Measurements from ENCODE around the gene PIK3R2.

GRCh38 chr19:18203408-18203862 is 50.5 kb downstream of the PIK3R2 start:
- TF ChIP-seq, protein P1, sequence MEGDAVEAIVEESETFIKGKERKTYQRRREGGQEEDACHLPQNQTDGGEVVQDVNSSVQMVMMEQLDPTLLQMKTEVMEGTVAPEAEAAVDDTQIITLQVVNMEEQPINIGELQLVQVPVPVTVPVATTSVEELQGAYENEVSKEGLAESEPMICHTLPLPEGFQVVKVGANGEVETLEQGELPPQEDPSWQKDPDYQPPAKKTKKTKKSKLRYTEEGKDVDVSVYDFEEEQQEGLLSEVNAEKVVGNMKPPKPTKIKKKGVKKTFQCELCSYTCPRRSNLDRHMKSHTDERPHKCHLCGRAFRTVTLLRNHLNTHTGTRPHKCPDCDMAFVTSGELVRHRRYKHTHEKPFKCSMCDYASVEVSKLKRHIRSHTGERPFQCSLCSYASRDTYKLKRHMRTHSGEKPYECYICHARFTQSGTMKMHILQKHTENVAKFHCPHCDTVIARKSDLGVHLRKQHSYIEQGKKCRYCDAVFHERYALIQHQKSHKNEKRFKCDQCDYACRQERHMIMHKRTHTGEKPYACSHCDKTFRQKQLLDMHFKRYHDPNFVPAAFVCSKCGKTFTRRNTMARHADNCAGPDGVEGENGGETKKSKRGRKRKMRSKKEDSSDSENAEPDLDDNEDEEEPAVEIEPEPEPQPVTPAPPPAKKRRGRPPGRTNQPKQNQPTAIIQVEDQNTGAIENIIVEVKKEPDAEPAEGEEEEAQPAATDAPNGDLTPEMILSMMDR (IDR thresholded peaks at IDR 0.05; ENCODE audit: poor library complexity, severe bottlenecking), result no peak
- TF ChIP-seq SMC3 (conservative IDR thresholded peaks at IDR 0.05; ENCODE audit: poor library complexity) (peak; percentile 51), POLR2AphosphoS5 (IDR thresholded peaks at IDR 0.05) (no peak), EZH2 (IDR thresholded peaks at IDR 0.05; ENCODE audit: borderline replicate concordance, insufficient read depth, low read length, poor library complexity, severe bottlenecking) (no peak), REST (IDR thresholded peaks at IDR 0.05; ENCODE audit: borderline replicate concordance) (peak; percentile 62), TAF1 (IDR thresholded peaks at IDR 0.05; ENCODE audit: low read depth) (no peak)

Data from neural cell (in vitro differentiated cells).